ENCODE measurements around the gene PRKAB1. TPM values are rescaled to one million over a fixed set of nuclear protein-coding genes. Genes with fewer than 3 reads are reported as not detected.
"Not testable (repeated sequence)": the region's sequence is repeated elsewhere in the genome, so short reads cannot be mapped to it uniquely, and the experiment has no call there.

The PRKAB1 gene
- 10 to 100 TPM; 72.0 to 95.3 (median 85.7) TPM for polyA plus RNA-seq (ENCODE audit: insufficient read length in 4 of 4)

DNA sequence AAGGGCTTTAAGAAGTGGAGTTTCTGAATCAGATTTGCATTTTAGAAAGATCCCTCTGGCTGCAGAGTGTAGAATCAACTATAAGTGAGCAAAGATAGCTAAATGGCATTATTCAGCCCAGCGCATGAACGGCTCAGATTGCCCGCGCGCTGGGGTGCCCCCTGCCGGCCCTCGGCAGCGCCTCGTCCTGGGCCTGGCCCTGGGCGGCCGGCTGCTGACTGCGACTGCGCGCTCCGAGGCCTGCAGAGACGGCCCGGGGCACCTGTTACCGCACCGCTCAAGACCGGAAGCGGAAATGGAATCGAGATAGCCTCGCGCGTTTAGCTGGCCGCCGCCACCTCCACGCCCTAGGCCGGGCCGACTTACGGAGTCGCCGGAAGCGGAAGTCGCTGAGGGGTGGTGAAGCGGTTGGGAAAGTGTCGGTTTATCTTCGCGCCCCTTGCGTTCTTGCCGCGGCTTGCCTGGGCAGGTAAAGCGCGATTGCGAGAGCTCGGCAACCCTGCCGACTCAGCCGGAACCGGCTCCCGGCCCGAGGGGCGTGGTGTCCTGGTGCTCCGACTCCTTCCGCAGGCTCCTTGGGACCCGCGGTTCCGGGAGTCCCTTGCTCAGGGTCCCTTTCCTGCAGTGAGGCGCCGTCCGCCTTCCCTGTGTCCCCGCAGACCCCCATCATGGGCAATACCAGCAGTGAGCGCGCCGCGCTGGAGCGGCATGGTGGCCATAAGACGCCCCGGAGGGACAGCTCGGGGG is at the start of gene PRKAB1:
PRKAB1 (plus strand) TSS at position 557 of the 747 bp plus-strand sequence; CDS start at position 669, 112 bp downstream.
- DNase-seq (ENCODE audit: low read depth in 4 of 4, low spot score in 2 of 4), result peak; percentile 77 to 93 (median 88)

DNA sequence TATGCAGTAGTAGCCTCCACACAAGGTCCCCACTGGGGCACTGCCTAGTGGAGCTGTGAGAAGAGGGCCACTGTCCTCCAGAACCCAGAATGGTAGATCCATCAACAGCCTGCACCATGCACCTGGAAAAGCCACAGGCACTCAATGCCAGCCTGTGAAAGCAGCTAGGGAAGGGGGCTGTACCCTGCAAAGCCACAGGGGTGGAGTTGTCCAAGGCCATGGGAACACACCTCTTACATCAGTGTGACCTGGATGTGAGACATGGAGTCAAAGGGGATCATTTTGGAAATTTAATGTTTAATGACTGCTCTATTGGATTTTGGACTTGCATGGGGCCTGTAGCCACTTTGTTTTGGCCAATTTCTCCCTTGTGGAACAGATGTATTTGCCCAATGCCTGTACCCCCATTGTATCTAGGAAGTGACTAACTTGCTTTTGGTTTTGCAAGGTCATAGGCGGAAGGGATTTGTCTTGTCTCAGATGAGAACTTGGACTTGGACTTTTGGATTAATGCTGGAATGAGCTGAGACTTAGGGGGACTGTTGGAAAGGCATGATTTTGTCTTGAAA is 49.5 kb upstream of the PRKAB1 start:
- DNase-seq (ENCODE audit: low read depth in 4 of 4, low spot score in 2 of 4), result not testable (repeated sequence)

DNA sequence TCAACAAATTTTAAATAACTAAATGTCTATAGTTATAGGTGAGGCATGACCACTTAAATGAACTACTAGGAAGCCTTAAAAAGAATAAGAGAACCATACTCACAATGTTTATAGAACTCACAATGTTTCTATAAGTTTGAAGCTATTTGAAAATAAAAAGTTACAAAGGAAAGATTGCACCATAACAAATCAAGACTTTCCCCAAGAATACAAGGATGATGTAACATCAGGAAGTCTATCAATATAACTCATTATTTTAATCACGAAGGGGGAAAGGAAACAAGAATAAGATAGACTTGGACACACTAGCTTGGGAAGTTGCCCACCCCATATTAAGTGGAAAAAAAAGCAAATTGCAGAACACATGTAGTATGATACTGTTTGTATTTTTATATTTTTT is 47.4 kb upstream of the PRKAB1 start:
- DNase-seq (ENCODE audit: low read depth in 4 of 4, low spot score in 2 of 4), result no peak

DNA sequence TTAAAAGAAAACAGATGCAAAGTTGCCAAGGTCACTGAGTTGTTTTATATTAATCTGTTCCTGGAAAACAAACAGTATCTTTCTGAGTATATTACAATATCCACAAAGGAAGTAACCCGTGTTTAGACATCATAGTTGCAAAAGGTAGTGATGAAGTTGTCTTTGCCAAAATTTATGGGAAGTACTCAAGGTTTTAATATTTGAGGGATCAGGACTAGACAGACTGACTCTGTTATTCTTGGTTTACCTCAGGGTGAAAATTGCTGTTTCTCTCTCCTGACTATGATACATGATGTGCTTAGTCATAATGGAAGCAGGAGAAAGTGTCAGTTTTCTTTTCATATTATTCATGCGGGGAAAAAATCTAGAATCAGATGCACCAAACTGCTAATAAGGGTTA is 46.1 kb upstream of the PRKAB1 start:
- no peak for DNase-seq (ENCODE audit: low read depth in 4 of 4, low spot score in 2 of 4)

DNA sequence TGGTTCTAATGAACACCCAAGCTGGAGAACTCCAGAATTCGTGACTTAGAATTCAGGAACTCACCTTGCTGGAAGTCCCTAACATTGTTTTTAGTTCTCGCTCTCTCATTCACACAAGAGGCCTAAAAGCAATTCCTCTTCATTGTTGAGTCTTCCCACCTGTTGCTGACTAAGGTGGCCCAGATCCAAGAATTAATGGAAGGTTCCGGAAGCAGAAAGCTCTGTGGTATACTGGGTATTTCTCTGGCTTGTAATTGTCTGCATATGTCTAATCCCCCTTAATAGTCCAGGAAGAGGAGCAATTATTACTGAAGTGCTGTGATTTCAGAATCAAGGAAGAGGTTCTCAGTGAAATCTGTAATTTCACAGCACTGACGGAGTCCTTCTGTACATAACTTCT is 43.0 kb upstream of the PRKAB1 start:
- DNase-seq (ENCODE audit: low read depth in 4 of 4, low spot score in 2 of 4), result no peak

DNA sequence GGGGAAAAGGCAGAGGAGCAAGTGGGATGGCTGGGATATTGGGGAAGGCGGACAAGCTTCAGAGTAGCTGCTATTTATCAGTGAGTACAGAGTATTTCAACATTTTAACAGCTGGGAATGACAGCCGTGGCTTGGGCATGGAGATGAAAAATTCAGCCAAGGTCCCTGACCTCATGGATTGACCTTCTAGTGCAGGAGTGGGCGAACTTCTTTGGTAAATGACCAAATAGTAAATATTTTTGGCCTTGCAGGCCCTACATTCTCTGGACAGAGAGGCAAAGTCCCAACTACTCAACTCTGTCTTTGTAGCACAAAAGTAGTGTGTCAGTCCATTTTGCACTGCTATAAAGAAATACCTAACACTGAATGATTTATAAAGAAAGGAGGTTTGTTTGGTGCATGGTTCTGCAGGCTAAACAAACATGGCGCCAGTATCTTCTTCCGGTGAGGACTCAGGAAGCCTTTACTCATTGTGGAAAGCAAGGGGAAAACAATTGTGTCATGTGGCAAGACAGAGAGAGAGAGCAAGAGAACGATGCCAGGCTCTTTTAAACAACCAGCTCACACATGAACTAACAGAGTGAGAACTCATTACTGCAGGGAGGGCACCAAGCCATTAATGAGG is 40.8 kb upstream of the PRKAB1 start:
- DNase-seq (ENCODE audit: low read depth in 4 of 4, low spot score in 2 of 4), result no peak

DNA sequence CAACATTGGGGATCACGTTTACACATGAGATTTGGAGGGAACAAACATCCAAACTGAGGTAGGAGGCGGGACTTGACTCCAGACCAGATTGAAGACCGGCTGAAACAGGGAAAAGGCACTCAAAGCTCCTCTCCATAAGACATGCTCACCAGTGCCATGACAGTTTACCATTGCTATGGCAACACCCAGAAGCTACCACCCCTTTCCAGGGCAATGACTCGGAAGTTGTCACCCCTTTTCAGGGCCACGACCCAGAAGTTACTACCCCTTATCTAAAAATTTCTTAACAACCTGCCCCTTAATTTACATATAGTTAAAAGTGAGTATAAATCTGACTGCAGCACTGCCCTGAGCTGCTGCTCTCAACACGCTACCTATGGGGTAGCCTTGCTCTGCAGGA is 40.2 kb upstream of the PRKAB1 start:
- DNase-seq (ENCODE audit: low read depth in 4 of 4, low spot score in 2 of 4), result no peak

DNA sequence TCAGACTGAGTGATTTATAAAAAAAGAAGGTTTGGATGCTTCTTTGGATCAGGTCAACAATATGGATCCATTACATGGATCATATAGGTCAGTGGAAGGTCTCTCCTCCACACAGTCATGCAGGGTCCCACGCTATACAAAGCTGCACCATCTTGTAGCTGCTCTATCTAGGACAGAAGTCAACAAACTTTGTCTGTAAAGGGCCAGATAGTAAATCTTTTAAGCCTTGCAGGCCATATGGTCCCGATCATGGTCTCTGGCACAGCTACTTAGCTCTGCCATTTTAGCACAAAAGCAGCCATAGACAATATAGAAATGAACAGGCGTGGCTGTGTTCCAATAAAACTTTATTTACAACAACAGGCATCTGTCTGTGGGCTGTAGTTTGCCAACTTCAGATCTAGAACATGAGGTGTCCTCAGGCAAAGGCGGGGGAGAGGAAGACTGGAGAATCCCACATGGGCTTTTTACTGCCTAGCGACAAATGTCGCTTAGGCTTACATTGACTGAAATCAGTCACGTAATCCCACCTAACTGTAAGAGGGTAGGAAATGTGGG is 37.6 kb upstream of the PRKAB1 start:
- DNase-seq (ENCODE audit: low read depth in 4 of 4, low spot score in 2 of 4), result no peak

- DNase-seq (ENCODE audit: low read depth in 4 of 4, low spot score in 2 of 4), result no peak
These were observed 36.9 kb upstream of the PRKAB1 start for GRCh38 chr12:119630962-119631550.

DNA sequence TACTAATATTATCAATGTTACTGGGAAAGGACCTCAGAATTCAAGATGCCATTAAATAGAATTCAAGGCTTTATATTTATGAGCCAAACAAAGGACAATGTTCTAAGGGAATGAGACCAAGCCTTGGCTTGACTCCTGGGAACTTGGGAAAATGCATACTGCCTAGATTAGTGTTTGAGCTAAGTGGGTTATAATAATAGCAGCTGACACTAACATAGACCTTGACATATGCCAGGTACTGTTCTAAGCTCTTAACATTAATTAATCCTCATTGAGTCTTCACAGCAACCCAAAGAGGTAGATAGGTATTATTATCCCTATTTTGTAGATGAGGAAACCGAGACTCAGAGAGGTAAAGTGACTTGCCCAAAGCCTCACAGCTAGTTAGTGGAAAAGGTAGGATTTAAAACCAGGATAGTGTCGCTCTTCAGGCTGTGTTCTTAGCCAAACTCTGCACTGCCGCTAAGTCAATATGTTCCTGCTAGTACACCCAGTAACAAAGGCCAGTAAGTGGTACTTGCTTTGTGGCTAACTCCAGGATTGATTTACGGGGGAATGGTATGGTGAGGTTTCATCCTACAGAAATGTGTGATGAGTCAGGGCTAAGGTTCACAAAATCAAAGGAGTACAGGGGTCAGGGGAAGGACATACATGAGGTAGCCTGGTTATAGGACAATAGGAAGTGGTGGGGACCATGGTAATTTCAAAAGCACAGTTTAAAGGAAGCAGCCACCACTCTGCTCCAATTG is 35.8 kb upstream of the PRKAB1 start:
- no peak for DNase-seq (ENCODE audit: low read depth in 4 of 4, low spot score in 2 of 4)

DNA sequence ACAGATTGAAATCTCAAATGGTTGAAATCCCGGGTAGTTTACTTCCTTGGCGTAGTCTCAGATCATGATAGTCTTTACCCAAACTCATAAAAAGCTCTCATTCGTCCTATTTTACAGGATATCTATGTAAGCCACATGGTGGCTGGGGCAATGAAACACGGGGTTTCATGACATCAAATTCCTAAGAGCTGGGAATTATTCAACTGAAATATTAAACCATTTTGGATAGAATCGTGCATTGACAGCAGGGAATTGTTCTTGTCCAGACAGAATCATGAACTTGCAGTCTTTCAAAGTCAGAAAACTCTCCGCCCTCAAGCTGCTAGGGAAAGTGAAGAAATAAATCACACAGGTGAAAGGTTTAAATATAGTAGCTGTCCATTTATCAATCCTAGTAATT is 33.2 kb upstream of the PRKAB1 start:
- peak; percentile 30 to 64 (median 56) for DNase-seq (ENCODE audit: low read depth in 4 of 4, low spot score in 2 of 4)

DNA sequence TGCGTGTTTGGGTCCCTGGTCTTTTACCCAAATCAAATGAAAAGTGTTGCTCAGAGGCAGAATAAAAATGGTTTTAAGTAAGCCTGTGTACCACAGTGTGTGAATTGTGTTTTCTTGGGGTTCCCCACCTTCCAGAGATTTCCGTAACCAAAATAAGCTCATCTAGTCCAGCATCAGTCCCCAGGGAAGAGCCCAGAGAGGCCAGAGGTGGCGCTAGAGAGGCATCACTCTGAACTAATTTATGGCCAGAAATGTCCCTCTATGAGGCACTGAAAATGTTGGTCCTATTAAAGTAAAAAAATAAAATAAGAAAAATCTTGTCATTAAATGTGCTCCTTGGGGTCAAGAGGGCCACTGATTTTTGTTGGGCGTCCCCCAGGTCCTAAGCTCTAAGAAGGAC is 24.9 kb upstream of the PRKAB1 start:
- DNase-seq (ENCODE audit: low read depth in 4 of 4, low spot score in 2 of 4), result no peak

DNA sequence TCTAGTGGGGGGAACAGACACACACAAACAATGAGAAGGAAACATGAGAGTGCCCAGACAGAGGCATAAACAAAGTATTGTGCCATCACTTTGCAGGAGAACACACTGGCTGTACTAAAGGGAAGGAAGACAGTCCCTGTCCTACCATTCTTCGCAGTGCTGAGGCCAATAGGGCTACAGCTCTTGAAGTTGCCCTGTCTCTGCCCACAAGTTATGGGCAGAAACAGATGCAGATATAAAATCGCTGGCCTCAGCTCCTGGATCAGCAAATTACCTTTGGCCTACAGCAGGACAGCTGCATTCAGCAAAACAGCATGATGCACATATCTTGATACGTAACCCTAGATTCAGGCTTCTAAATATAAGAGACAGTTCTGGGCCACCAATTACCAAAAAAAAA is 23.0 kb upstream of the PRKAB1 start:
- no peak for DNase-seq (ENCODE audit: low read depth in 4 of 4, low spot score in 2 of 4)

DNA sequence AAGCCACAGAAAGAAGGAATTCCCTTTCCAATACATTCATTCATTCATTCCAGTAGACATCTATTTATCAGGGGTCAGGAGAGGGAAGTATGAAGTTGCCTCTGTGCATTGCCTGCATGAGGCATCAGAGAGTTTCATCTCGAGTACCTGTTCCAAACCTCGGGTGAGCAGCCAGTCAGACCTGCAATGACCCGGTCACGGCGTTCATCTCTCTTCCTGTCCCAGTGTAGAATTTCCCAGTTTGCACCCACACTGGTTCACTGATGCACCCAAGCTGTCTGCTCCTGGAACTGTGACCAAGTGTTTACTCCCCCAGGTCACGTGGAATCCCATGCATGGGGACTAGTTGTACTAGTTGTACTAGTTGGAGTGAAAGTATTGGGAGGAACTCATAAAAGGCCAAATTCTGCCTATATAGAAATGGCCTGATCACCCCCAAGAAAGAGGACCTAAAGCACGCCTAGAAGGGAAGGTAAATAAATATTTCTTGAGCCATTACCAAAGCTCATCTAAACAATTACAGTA is 22.3 kb upstream of the PRKAB1 start:
- DNase-seq (ENCODE audit: low read depth in 4 of 4, low spot score in 2 of 4), result no peak

- DNase-seq (ENCODE audit: low read depth in 4 of 4, low spot score in 2 of 4), result no peak
These were observed 18.6 kb upstream of the PRKAB1 start for GRCh38 chr12:119649202-119649808.

- DNase-seq (ENCODE audit: low read depth in 4 of 4, low spot score in 2 of 4), result no peak
These were observed 15.3 kb upstream of the PRKAB1 start for GRCh38 chr12:119652665-119653064.

- not testable (repeated sequence) for DNase-seq (ENCODE audit: low read depth in 4 of 4, low spot score in 2 of 4)
These were observed 10.9 kb upstream of the PRKAB1 start for GRCh38 chr12:119657001-119657400.

DNA sequence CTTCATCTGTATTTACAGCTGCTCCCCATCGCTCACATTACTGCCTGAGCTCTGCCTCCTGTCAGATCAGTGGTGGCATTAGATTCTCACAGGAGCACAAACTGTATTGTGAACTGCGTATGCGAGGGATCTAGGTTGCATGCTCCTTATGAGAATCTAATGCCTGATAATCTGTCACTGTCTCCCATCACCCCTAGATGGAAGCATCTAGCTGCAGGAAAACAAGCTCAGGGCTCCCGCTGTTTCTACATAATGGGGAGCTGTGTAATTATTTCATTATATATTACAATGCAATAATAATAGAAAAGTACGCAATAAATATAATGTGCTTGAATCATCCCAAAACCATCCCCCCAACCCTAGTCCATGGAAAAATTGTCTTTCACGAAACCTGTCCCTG is 9.8 kb upstream of the PRKAB1 start:
- DNase-seq (ENCODE audit: low read depth in 4 of 4, low spot score in 2 of 4), result not testable (repeated sequence)

GRCh38 chr12:119659289-119659897 is 8.5 kb upstream of the PRKAB1 start:
- no peak for DNase-seq (ENCODE audit: low read depth in 4 of 4, low spot score in 2 of 4)

Data from left renal cortex interstitium (tissue), 4 donors.